Ureter (tissue), 1 donor: ENCODE results near the gene CDKL4. TPM values are rescaled to one million over a fixed set of nuclear protein-coding genes. Genes with fewer than 3 reads are reported as not detected.
"Not testable (repeated sequence)": the region's sequence is repeated elsewhere in the genome, so short reads cannot be mapped to it uniquely, and the experiment has no call there.

Experiments used
- DNase-seq: peaks from one replicate; pipeline ENCODE4 v3.0.0-alpha.2; 2020; ENCODE audit warnings: low spot score
- total RNA-seq: library from RNA; stranded (reverse); gene quantifications from one replicate; pipeline ENCODE4 v1.2.4, GENCODE V29; 2023
- donor health status: DM: yes; HTN: yes; CAD: no.

Gene CDKL4
- total RNA-seq, 1 donor from 2014 or later = 0.44 TPM

GRCh38 chr2:39232141-39232540 lies 11.6 kb downstream of the CDKL4 start:
- DNase-seq = no peak

- DNase-seq = no peak
Measured at GRCh38 chr2:39228413-39229209, 15.2 kb downstream of the CDKL4 start.

- peak; percentile 84 for DNase-seq
Measured at GRCh38 chr2:39227628-39228412, 15.9 kb downstream of the CDKL4 start.

- no peak for DNase-seq
Measured at GRCh38 chr2:39225567-39225966, 18.2 kb downstream of the CDKL4 start.

DNA sequence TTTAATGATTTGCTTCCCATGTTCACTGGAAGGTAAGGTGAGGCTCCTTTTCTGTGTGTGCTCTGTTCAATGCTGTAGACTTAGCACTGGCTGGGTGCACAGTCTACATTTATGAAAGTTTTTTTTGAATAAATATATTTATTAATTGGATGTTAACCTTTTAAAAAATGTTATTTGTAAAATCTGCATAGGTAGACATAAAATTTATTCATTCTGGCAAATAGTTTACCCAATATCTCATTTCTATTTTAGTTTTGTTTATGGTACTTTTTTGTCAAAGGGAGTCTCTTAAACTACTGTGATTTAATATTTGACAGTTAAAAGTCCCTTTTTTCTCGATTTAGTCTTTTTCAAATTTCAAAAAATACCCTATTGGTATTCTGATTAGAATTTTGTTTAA lies 19.9 kb downstream of the CDKL4 start:
- DNase-seq = no peak

DNA sequence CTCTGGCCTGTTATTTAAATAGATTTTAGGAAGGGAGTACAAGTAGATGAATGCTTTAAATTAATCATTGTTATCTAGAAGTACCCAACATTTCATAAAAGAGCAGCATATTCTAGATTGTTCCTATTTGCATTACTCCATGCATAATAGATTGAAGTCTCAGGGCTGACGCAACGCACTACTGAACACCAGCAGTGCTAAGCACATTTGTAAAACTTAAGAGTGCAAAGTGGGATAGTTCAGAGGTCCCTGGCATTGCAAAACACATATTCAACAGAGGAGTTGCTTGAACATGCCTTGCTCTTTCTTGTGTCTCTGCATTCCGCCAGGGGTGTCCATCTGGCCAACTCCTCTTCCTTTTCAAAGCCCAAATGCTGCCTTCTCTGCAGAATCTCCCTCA lies 22.3 kb downstream of the CDKL4 start:
- DNase-seq = no peak

DNA sequence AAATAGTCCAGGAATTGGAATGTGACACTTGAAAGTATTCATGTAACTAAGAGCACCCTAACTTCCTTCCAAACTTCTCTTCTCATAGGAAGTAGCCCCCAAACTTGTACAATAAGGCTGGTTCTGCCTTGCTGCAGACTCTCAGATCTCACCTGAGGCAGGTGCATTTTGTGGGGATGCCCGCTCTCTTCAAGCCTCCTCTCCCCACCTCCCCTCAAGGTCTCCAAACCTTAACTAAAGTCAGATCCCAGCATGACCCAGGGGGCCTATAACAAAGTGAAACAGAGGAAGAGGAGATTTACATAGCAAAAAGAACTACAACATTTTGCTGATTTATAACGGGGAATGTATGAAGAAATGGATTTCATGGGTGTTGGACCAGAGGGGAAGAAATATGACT lies 23.6 kb downstream of the CDKL4 start:
- no peak for DNase-seq

- DNase-seq = no peak
Measured at GRCh38 chr2:39218391-39218790, 25.4 kb downstream of the CDKL4 start.

- no peak for DNase-seq
Measured at GRCh38 chr2:39217192-39217550, 26.6 kb downstream of the CDKL4 start.

GRCh38 chr2:39216346-39217191 lies 27.2 kb downstream of the CDKL4 start:
- no peak for DNase-seq

- no peak for DNase-seq
Measured at GRCh38 chr2:39215545-39215944, 28.2 kb downstream of the CDKL4 start.

- no peak for DNase-seq
Measured at GRCh38 chr2:39213015-39213414, 30.8 kb downstream of the CDKL4 start.

GRCh38 chr2:39210846-39211245 lies 32.9 kb downstream of the CDKL4 start:
- no peak for DNase-seq

DNA sequence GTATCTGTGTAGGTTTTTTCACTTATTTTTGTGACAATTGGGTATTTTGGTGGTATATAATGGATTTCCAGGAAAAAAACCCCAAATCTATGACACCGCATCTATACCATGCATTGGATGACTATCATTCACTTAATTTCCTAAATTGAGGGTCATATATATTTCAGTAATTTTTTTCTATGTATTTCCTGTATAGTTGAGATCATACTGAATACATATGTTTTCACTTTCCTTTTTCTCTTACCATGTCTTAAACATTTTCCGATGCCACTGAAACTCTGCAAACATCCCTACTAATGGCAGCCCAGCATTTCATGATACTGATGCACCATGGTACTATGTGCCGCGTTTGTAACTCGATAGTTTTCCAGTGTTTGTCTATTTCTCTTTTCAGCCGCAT lies 40.4 kb downstream of the CDKL4 start:
- no peak for DNase-seq

DNA sequence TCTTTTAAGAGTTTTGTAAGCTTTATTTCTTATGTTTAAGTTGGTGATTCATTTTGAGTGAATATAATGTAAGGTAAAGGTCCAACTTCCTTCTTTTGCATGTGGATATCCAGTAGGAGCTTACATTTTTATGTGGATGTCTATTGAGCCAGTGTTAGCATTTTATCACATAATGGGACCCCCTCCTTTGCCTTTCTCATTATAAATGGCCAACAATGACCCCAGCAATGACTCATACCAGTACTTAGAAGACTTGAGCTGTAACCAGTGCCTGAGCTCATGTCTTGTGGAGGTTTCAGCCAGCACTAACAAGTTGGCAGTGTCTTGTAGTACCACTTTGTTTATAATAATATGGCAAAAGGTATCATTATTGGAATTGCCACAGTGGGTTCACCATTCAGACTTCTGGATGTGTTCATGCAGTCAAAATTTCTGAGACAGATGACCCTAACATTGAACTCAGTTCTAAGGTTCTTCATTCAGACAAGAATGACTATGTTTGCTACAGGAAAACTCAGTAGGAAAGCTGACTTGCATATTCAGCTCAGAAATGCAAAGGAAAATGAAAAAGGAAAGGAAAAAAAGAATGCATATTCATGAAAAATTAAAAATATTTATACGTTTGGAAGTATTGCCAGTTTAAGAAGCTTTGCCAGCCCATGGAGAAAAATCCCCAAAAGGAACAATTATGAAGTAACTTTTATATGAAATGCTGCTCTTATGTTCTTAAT lies 41.0 kb downstream of the CDKL4 start:
- no peak for DNase-seq

DNA sequence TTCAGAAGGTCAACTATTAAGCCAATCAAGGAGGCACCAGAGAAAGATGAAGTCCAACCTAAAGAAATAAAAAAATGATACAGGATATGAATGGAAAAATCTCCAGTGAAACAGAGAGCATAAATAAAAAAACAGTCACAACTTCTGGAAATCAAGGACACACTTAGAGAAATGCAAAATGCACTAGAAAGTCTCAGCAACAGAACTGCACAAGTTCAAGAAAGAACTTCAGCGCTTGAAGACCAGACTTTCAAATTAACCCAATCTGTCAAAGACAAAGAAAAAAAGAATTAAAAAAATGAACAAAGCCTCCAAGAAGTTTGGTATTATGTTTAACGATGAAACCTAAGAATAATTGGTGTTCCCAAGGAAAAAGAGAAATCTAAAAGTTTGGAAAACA lies 46.8 kb downstream of the CDKL4 start:
- DNase-seq = not testable (repeated sequence)

DNA sequence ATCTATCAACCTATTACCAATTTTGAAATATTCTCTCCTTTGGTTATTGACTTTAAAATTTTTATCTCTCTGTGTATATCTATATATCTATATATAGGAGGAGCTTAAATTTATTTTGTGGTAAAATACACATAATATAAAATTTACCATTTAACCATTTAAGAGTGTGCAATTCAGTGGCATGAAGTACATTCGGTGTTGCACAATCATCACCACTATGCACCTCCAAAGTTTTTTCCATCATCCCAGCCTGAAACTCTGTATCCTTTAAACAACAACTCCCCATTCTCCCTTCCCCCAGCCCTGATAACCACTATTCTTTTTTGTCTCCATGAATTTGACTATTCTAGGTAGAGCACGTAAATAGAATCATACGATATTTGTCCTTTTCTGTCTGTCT lies 49.1 kb downstream of the CDKL4 start:
- DNase-seq = no peak

DNA sequence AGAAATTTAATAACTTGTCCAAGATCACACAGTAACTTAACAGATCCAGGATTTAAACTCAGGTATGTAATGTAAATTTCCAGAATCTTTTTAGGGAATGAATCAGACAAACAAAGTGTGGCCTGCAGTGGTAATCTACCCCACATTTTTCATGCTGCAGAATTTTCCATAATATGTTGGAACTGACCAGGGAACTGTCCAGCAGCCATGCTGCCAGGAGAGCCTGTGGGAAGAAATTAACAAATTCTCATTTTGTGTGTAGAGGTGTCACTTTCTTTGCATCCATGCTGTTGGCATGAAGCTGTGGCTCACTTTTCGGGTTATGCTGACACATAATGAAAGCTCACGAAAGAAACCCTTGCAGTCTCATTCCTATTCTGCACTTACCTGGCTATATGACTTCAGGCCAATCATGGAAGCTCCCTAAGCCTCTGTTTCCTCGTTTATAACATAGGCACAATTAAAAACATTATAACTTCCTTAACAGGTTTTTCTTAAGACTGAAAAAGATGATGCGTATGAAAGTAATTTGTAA lies 54.7 kb downstream of the CDKL4 start:
- no peak for DNase-seq

DNA sequence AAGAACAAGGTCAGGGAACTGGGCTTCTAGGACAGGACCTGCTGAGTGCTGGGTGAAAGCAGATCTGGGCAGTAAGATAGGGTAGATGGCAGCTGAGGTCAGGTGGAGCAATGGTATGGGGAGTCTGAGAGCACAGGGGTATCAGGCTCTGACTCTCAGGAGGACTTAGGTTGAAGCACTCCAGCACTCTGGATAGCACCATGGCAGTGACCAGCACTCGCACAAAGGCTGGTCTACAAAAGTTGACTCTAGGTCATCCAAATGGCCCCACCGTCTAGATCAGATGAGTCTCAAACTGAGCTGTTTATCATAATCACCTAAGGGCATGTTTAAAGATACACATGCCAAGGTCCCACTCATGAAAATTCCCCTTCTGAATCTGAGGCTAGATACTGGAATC lies 60.1 kb downstream of the CDKL4 start:
- DNase-seq = no peak

DNA sequence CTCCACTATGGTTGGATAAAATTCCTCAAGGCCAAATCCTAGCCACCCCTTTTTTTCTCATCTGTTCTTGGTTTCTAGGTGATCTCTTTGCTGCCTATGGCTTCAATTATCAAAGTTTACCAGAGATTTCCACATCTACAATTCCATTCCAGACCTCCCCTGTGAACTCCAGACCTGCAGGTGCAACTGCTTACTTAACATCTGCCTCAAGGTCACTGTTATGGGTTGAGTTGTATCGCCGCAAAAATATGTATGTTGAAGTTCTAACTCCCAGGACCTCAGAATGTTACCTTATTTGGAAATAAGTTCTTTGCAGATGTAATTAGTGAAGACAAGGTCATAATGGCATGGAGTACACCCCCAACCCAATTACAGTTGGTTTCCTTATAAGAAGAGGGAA lies 62.5 kb downstream of the CDKL4 start:
- DNase-seq = no peak
